Stomach (tissue), 9 donors: Measurements from ENCODE around the gene PCDHGA10. TPM values are rescaled to one million over a fixed set of nuclear protein-coding genes. Genes with fewer than 3 reads are reported as not detected.
"Not testable (repeated sequence)": the region's sequence is repeated elsewhere in the genome, so short reads cannot be mapped to it uniquely, and the experiment has no call there.

Experiments
- DNase-seq, 2 donors: peaks; one replicate each; pipeline versions ENCODE4 v3.0.0 to v3.0.0-alpha.2; 2013 to 2019
- H3K27ac ChIP-seq, 5 donors: fragments of 200-600 bp in 4 of 5; sonication (generic) in 4 of 5; one replicate each; pipeline ENCODE4 v1.5.1; 2013 to 2019; ENCODE audit warnings: mild to moderate bottlenecking in 1 of 5, moderate library complexity in 1 of 5
- H3K27me3 ChIP-seq, 3 donors: fragments of 200-600 bp; sonication (generic); one replicate each; pipeline ENCODE4 v1.5.1; 2017 to 2019; ENCODE audit warnings: mixed run types in 1 of 3
- H3K36me3 ChIP-seq, 4 donors: fragments of 200-600 bp; sonication (generic); 1 replicate in 3 of 4; 2 replicates in 1 of 4; pipeline ENCODE4 v1.5.1; 2016 to 2019
- H3K4me1 ChIP-seq, 4 donors: fragments of 200-600 bp; sonication (generic); one replicate each; pipeline ENCODE4 v1.5.1; 2016 to 2019
- H3K4me3 ChIP-seq, 4 donors: fragments of 200-600 bp; sonication (generic) in 3 of 4; one replicate each; pipeline ENCODE4 v1.5.1; 2016 to 2019; ENCODE audit warnings: mild to moderate bottlenecking in 1 of 4
- H3K9me3 ChIP-seq, 4 donors: fragments of 200-600 bp; sonication (generic); one replicate each; pipeline ENCODE4 v1.5.1; 2016 to 2019
- EP300 ChIP-seq: sonication (generic); formaldehyde crosslinking; IDR thresholded peaks from one replicate; pipeline ENCODE4 v1.6.1; 2017; ENCODE audit warnings: antibody characterized with exemption
- POLR2A ChIP-seq, 4 donors: fragments of 450-650 bp; IDR thresholded peaks; one replicate each; pipeline ENCODE4 v1.6.1; 2016; ENCODE audit warnings: antibody characterized with exemption in 4 of 4, control low read depth in 2 of 4, mild to moderate bottlenecking in 1 of 4, moderate library complexity in 1 of 4
- POLR2AphosphoS5 ChIP-seq, 3 donors: sonication (generic); formaldehyde crosslinking; IDR thresholded peaks; one replicate each; pipeline ENCODE4 v1.6.1; 2016; ENCODE audit warnings: antibody characterized with exemption in 3 of 3
- WGBS, 5 donors: extraction: QIAGEN DNeasy Blood & Tissue Kit in 3 of 5; methylation state at CpG; one replicate each; pipeline versions ENCODE4 v1.1.5 to v1.1.7; 2013 to 2018; 5-methylcytosine and 5-hydroxymethylcytosine counted together
- intact Hi-C: fragments of 100-400 bp; cut with DNase I; formaldehyde crosslinking; loops from one replicate; pipeline ENCODE4 v1.15.1; 2023; ENCODE audit warnings: low total_unique reads
- polyA plus RNA-seq, 3 donors: library from polyadenylated mRNA; stranded (reverse); fragments of 200-250 nt; gene quantifications; one replicate each; pipeline ENCODE4 v1.2.3, GENCODE V29; 2013
- total RNA-seq, 5 donors: library from RNA; depleted of rRNA; stranded (reverse); fragments of >200 nt; gene quantifications; one replicate each; pipeline versions ENCODE4 v1.1.0 to v1.2.3, GENCODE V29; 2014 to 2016
- TF ChIP-seq, protein P1 (sequence below), 7 experiments: fragments of 450-650 bp in 4 of 7; fragments of 200-600 bp in 3 of 7; sonication (generic) in 3 of 7; IDR thresholded peaks; one replicate each; pipeline ENCODE4 v1.5.1; 2016 to 2019; ENCODE audit warnings: antibody characterized with exemption in 7 of 7, control low read depth in 2 of 7, mild to moderate bottlenecking in 1 of 7
- donor health status: healthy with polysubstance abuse.
- donor health status: Bipolar disorder and iron deficiency.
- donor health status: healthy.

The PCDHGA10 gene
- total and polyA plus RNA-seq, 8 donors: 0.15 to 7.0 (median 0.89) TPM; not detected in 1

- H3K4me3 ChIP-seq: peak within 1 kb of the TSS; percentile 22 to 40 (median 24)
- peak; percentile 43 to 62 for DNase-seq
- TF ChIP-seq, protein P1, sequence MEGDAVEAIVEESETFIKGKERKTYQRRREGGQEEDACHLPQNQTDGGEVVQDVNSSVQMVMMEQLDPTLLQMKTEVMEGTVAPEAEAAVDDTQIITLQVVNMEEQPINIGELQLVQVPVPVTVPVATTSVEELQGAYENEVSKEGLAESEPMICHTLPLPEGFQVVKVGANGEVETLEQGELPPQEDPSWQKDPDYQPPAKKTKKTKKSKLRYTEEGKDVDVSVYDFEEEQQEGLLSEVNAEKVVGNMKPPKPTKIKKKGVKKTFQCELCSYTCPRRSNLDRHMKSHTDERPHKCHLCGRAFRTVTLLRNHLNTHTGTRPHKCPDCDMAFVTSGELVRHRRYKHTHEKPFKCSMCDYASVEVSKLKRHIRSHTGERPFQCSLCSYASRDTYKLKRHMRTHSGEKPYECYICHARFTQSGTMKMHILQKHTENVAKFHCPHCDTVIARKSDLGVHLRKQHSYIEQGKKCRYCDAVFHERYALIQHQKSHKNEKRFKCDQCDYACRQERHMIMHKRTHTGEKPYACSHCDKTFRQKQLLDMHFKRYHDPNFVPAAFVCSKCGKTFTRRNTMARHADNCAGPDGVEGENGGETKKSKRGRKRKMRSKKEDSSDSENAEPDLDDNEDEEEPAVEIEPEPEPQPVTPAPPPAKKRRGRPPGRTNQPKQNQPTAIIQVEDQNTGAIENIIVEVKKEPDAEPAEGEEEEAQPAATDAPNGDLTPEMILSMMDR (IDR thresholded peaks at IDR 0.05): peak in 4 of 7 experiments; percentile 25 to 41 (median 38)
- H3K27me3 ChIP-seq: peaks cover 0 to 79% (median 14%) of the 10 kb centered on the region in 3 donors
- peaks cover 44 to 94% (median 87%) of the 10 kb centered on the region in 4 donors for H3K9me3 ChIP-seq
- peaks cover 0 to 14% (median 0%) of the 10 kb centered on the region in 4 donors for H3K36me3 ChIP-seq
- 7 to 11% (median 9%) methylated on average over 21 to 25 of the region's 43 CpGs for WGBS, 5 donors
- H3K27ac ChIP-seq, H3K4me1 ChIP-seq, intact Hi-C loops: not testable (repeated sequence)
Observed at GRCh38 chr5:141397756-141398551, 14.8 kb upstream of the PCDHGA10 start, which contains the start of gene PCDHGB5. Gene PCDHGB5, plus strand, starts transcription at chr5:141397947. Its CDS starts 181 bp downstream, at chr5:141398128.

DNA sequence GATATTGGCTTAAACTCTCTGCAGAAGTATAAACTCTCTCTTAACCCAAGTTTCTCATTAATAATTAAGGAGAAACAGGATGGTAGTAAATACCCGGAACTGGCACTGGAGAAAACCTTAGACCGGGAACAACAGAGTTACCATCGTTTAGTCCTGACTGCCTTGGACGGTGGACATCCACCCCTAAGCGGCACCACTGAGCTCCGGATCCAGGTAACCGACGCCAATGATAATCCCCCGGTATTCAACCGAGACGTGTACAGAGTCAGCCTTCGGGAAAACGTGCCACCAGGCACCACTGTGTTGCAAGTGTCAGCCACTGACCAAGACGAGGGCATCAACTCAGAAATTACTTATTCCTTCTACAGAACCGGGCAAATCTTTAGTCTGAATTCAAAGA, 14.2 kb upstream of the PCDHGA10 start:
- WGBS, 5 donors: 19 to 30% (median 24%) methylated on average over 15 of the region's 15 CpGs
- intact Hi-C loops: no loop called here

DNA sequence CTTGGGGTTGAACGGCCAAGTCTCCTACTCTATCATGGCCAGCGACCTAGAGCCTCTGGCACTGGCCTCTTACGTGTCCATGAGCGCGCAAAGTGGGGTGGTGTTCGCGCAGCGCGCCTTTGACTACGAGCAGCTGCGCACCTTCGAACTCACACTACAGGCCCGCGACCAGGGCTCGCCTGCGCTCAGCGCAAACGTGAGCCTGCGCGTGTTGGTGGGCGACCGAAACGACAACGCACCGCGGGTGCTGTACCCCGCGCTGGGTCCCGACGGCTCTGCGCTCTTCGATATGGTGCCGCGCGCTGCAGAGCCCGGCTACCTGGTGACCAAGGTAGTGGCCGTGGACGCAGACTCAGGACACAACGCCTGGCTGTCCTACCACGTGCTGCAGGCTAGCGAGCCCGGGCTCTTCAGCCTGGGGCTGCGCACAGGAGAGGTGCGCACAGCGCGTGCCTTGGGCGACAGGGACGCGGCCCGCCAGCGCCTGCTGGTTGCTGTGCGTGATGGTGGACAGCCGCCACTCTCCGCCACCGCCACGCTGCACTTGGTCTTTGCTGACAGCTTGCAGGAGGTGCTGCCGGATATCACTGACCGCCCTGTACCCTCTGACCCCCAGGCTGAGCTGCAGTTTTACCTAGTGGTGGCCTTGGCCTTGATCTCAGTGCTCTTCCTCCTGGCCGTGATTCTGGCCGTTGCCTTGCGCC, 13.1 kb upstream of the PCDHGA10 start:
- TF ChIP-seq, protein P1 (IDR thresholded peaks at IDR 0.05): no peak
- TF ChIP-seq POLR2A (IDR thresholded peaks at IDR 0.05): no peak
- TF ChIP-seq POLR2AphosphoS5 (IDR thresholded peaks at IDR 0.05): no peak
- no peak for TF ChIP-seq EP300
- DNase-seq: no peak
- Histone ChIP-seq H3K27me3 (peaks cover 0 to 78% (median 25%) of the 10 kb centered on the region in 3 donors), H3K27ac (no peak overlapping the region), H3K36me3 (peaks cover 0 to 13% (median 0%) of the 10 kb centered on the region in 4 donors), H3K9me3 (peaks cover 42 to 94% (median 87%) of the 10 kb centered on the region in 4 donors), H3K4me1 (peaks cover 0 to 6% (median 0%) of the 10 kb centered on the region in 4 donors), H3K4me3 (no peak overlapping the region)
- intact Hi-C loops: no loop called here
- WGBS, 5 donors: 18 to 32% (median 28%) methylated on average over 15 to 61 of the region's 61 CpGs

More for the DNA sequence above, 14.2 kb upstream of the PCDHGA10 start:
- Histone ChIP-seq H3K4me1 (peaks cover 0 to 6% (median 0%) of the 10 kb centered on the region in 4 donors), H3K4me3 (no peak overlapping the region), H3K27me3 (peaks cover 0 to 79% (median 19%) of the 10 kb centered on the region in 3 donors), H3K27ac (no peak overlapping the region), H3K9me3 (peaks cover 44 to 94% (median 87%) of the 10 kb centered on the region in 4 donors), H3K36me3 (peaks cover 0 to 11% (median 0%) of the 10 kb centered on the region in 4 donors)
- no peak for DNase-seq
- TF ChIP-seq POLR2AphosphoS5 (IDR thresholded peaks at IDR 0.05): no peak
- TF ChIP-seq POLR2A (IDR thresholded peaks at IDR 0.05): no peak
- TF ChIP-seq, protein P1 (IDR thresholded peaks at IDR 0.05): no peak
- TF ChIP-seq EP300: no peak

DNA sequence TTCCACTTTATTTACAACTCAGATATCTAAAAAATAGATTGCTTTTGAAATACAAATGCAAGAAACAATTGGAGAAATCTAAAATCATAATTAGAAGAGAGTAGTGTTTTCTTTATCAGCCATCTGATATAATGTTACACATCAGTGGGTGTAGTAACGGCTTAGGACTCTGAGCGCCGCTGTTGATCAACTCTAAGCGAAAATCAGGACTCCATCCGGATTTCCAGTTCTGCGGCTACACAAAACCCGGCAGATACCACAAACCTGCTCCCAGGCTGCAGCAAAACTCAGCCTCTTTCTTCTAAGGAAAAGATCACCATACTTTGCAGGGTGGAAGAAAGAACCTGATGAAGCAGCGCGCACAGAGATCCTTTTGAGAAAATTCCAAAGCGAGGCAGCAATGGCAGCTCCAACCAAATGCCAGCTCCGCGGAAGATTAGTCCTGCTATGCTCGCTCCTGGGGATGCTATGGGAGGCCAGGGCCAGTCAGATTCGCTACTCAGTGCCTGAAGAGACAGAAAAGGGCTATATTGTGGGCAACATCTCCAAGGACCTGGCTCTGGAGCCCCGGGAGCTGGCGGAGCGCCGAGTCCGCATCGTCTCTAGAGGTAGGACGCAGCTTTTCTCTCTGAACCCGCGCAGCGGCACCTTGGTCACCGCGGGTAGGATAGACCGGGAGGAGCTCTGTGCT, 10.1 kb upstream of the PCDHGA10 start, which contains the start of gene PCDHGA9:
Gene PCDHGA9, plus strand, starts transcription at position 226 of the 691 bp plus-strand sequence. Its CDS starts 175 bp downstream, at position 401.
- intact Hi-C loops: no loop called here
- Histone ChIP-seq H3K9me3 (peaks cover 51 to 96% (median 90%) of the 10 kb centered on the region in 4 donors), H3K4me1 (peaks cover 0 to 6% (median 0%) of the 10 kb centered on the region in 4 donors), H3K27ac (no peak within 1 kb of the TSS), H3K4me3 (peak within 1 kb of the TSS in 3 of 4 donors; percentile 8 to 37 (median 27)), H3K27me3 (peaks cover 0 to 76% (median 32%) of the 10 kb centered on the region in 3 donors), H3K36me3 (peaks cover 0 to 18% (median 0%) of the 10 kb centered on the region in 4 donors)
- peak in 1 of 2 donors; percentile 44 for DNase-seq
- WGBS, 5 donors: 13 to 20% (median 17%) methylated on average over 26 to 27 of the region's 27 CpGs
- TF ChIP-seq, protein P1 (IDR thresholded peaks at IDR 0.05): peak in 1 of 7 experiments; percentile 10
- TF ChIP-seq POLR2AphosphoS5 (IDR thresholded peaks at IDR 0.05): no peak
